H9 (cell line): ENCODE data around the gene DCAF7. TPM values are rescaled to one million over a fixed set of nuclear protein-coding genes. Genes with fewer than 3 reads are reported as not detected.

Experiments used
- DNase-seq: peaks from one replicate; pipeline ENCODE4 v3.0.0-alpha.2; 2017
- H2AFZ ChIP-seq: one replicate; pipeline ENCODE4 v1.6.1; 2013; ENCODE audit warnings: mild to moderate bottlenecking, low read length, control low read depth, moderate library complexity
- H2AK5ac ChIP-seq: 2 replicates; pipeline ENCODE4 v1.6.1; 2013; ENCODE audit warnings: low read length, control low read depth, mixed read lengths; ENCODE audit not compliant: insufficient read length
- H2BK120ac ChIP-seq: one replicate; pipeline ENCODE4 v1.6.1; 2013; ENCODE audit warnings: low read depth, mild to moderate bottlenecking, low read length, control low read depth, inconsistent platforms; ENCODE audit not compliant: poor library complexity, severe bottlenecking
- H2BK12ac ChIP-seq: 2 replicates; pipeline ENCODE4 v1.6.1; 2013; ENCODE audit warnings: low read length, control low read depth, mixed read lengths, low read depth; ENCODE audit not compliant: insufficient read length
- H2BK15ac ChIP-seq: 2 replicates; pipeline ENCODE4 v1.6.1; 2013; ENCODE audit warnings: low read depth, low read length, control low read depth
- H2BK20ac ChIP-seq: one replicate; pipeline ENCODE4 v1.6.1; 2013; ENCODE audit warnings: low read depth, mild to moderate bottlenecking, low read length, control low read depth, inconsistent platforms; ENCODE audit not compliant: poor library complexity, severe bottlenecking
- H2BK5ac ChIP-seq: 2 replicates; pipeline ENCODE4 v1.6.1; 2013; ENCODE audit warnings: low read length, control low read depth, mixed read lengths; ENCODE audit not compliant: insufficient read length
- H3K14ac ChIP-seq: 2 replicates; pipeline ENCODE4 v1.6.1; 2013; ENCODE audit warnings: low read length, control low read depth; ENCODE audit not compliant: insufficient read depth
- H3K18ac ChIP-seq: 2 replicates; pipeline ENCODE4 v1.6.1; 2013; ENCODE audit warnings: low read depth, mild to moderate bottlenecking, mixed read lengths, low read length, control low read depth; ENCODE audit not compliant: insufficient read length
- H3K23ac ChIP-seq: 2 replicates; pipeline ENCODE4 v1.6.1; 2013; ENCODE audit warnings: low read length, control low read depth, mixed read lengths, low read depth; ENCODE audit not compliant: insufficient read length
- H3K23me2 ChIP-seq: 2 replicates; pipeline ENCODE4 v1.6.1; 2013; ENCODE audit warnings: low read depth, mild to moderate bottlenecking, mixed read lengths, low read length, control low read depth; ENCODE audit not compliant: insufficient read length, poor library complexity, severe bottlenecking
- H3K27ac ChIP-seq: 2 replicates; pipeline ENCODE4 v1.5.1; 2013; ENCODE audit warnings: low read length, control low read depth, mixed read lengths, low read depth; ENCODE audit not compliant: insufficient read length
- H3K27me3 ChIP-seq: 2 replicates; pipeline ENCODE4 v1.6.1; 2013; ENCODE audit warnings: low read length, control low read depth, inconsistent platforms; ENCODE audit not compliant: insufficient read depth
- H3K4ac ChIP-seq: 2 replicates; pipeline ENCODE4 v1.6.1; 2013; ENCODE audit warnings: low read depth, mild to moderate bottlenecking, control low read depth, inconsistent platforms, low read length, moderate library complexity
- H3K4me1 ChIP-seq: 2 replicates; pipeline ENCODE4 v1.6.1; 2013; ENCODE audit warnings: low read length, control low read depth, inconsistent platforms; ENCODE audit not compliant: insufficient read depth
- H3K4me2 ChIP-seq: 2 replicates; pipeline ENCODE4 v1.6.1; 2013; ENCODE audit warnings: low read length, control low read depth, mixed read lengths; ENCODE audit not compliant: insufficient read length, insufficient read depth
- H3K56ac ChIP-seq: 2 replicates; pipeline ENCODE4 v1.6.1; 2013; ENCODE audit warnings: low read depth, mild to moderate bottlenecking, mixed read lengths, low read length, control low read depth; ENCODE audit not compliant: insufficient read length
- H3K79me1 ChIP-seq: 2 replicates; pipeline ENCODE4 v1.6.1; 2013; ENCODE audit warnings: low read depth, mild to moderate bottlenecking, moderate library complexity, low read length, control low read depth, inconsistent platforms; ENCODE audit not compliant: insufficient read depth, poor library complexity, severe bottlenecking
- H3K79me2 ChIP-seq: 2 replicates; pipeline ENCODE4 v1.6.1; 2013; ENCODE audit warnings: low read length, control low read depth, inconsistent platforms; ENCODE audit not compliant: insufficient read depth
- H3K9ac ChIP-seq: 2 replicates; pipeline ENCODE4 v1.6.1; 2013; ENCODE audit warnings: low read length, control low read depth, mixed read lengths; ENCODE audit not compliant: insufficient read length; ENCODE audit errors: extremely low read depth
- H3K9me3 ChIP-seq: one replicate; pipeline ENCODE4 v1.6.1; 2013; ENCODE audit warnings: low read depth, low read length, inconsistent platforms; ENCODE audit not compliant: control insufficient read depth
- H3T11ph ChIP-seq: one replicate; pipeline ENCODE4 v1.6.1; 2013; ENCODE audit warnings: mild to moderate bottlenecking, low read length, control low read depth, inconsistent platforms
- H4K20me1 ChIP-seq: one replicate; pipeline ENCODE4 v1.6.1; 2013; ENCODE audit not compliant: control insufficient read depth, insufficient read length, insufficient read depth
- H4K5ac ChIP-seq: 2 replicates; pipeline ENCODE4 v1.6.1; 2013; ENCODE audit warnings: low read depth, mild to moderate bottlenecking, mixed read lengths, low read length, control low read depth; ENCODE audit not compliant: insufficient read length
- H4K8ac ChIP-seq: replicated peaks from 2 replicates; pipeline ENCODE4 v1.6.1; 2013; ENCODE audit warnings: low read length, control low read depth, mixed read lengths, low read depth; ENCODE audit not compliant: insufficient read length
- H4K91ac ChIP-seq: 2 replicates; pipeline ENCODE4 v1.6.1; 2013; ENCODE audit warnings: low read depth, mild to moderate bottlenecking, moderate library complexity, mixed read lengths, low read length, control low read depth; ENCODE audit not compliant: insufficient read length
- H3K27ac Mint-ChIP-seq, 3 experiments: 2 replicates in 2 of 3; 3 replicates in 1 of 3; pipeline ENCODE4 v1.8.0; 2020 to 2021; ENCODE audit warnings: mixed read lengths in 3 of 3, mild to moderate bottlenecking in 1 of 3, moderate library complexity in 1 of 3
- H3K27me3 Mint-ChIP-seq: 2 replicates; pipeline ENCODE4 v1.8.0; 2021; ENCODE audit warnings: low read depth, mild to moderate bottlenecking, moderate library complexity, mixed read lengths
- H3K36me3 Mint-ChIP-seq, 3 experiments: 2 replicates in 2 of 3; 3 replicates in 1 of 3; pipeline ENCODE4 v1.8.0; 2020 to 2021; ENCODE audit warnings: low read depth in 3 of 3, mixed read lengths in 3 of 3; ENCODE audit not compliant: insufficient read depth in 1 of 3
- H3K4me1 Mint-ChIP-seq, 2 experiments: 2 replicates each; pipeline ENCODE4 v1.8.0; 2020; ENCODE audit warnings: mixed read lengths in 2 of 2
- H3K4me3 Mint-ChIP-seq, 2 experiments: 2 replicates in 1 of 2; 3 replicates in 1 of 2; pipeline ENCODE4 v1.8.0; 2020 to 2021; ENCODE audit warnings: mild to moderate bottlenecking in 2 of 2, mixed read lengths in 2 of 2, moderate library complexity in 1 of 2
- H3K9me3 Mint-ChIP-seq, 2 experiments: 2 replicates in 1 of 2; 3 replicates in 1 of 2; pipeline ENCODE4 v1.8.0; 2020; ENCODE audit warnings: mild to moderate bottlenecking in 2 of 2, mixed read lengths in 2 of 2, moderate library complexity in 1 of 2
- WGBS: extraction: QIAGEN DNeasy Blood & Tissue Kit; methylation state at CpG from one replicate; pipeline ENCODE4 v1.1.7; 2013; ENCODE audit warnings: missing lambda C conversion rate, low lambda C conversion rate, mixed read lengths; ENCODE audit not compliant: insufficient read length; ENCODE audit errors: extremely low coverage; 5-methylcytosine and 5-hydroxymethylcytosine counted together
- total RNA-seq: library from RNA; stranded (reverse); gene quantifications from 2 replicates; pipeline ENCODE4 v1.2.1, GENCODE V29; 2021
- TF ChIP-seq, protein P1 (sequence below): fragments of 200-600 bp; sonication (generic); conservative IDR thresholded peaks from 3 replicates; pipeline ENCODE4 v1.8.0; 2021; ENCODE audit warnings: antibody characterized with exemption, mild to moderate bottlenecking

Gene DCAF7
- total RNA-seq, 1 experiment from 2014 or later = 86.2 TPM

- Histone ChIP-seq H3K27ac (no peak overlapping the region), H2BK12ac (no peak overlapping the region), H3T11ph (no peak overlapping the region), H3K27me3 (no peaks in the 10 kb centered on the region), H2AK5ac (no peak overlapping the region), H2BK120ac (no peak overlapping the region), H2BK20ac (no peak overlapping the region), H3K56ac (no peak overlapping the region), H2BK15ac (no peak overlapping the region), H2BK5ac (no peak overlapping the region), H2AFZ (no peak overlapping the region), H4K5ac (no peak overlapping the region), H3K18ac (no peak overlapping the region), H3K4ac (no peak overlapping the region), H3K14ac (no peak overlapping the region; the same call in 1 of the 2 replicates), H4K91ac (no peak overlapping the region), H3K23me2 (no peaks in the 10 kb centered on the region), H3K4me1 (peaks cover 6% of the 10 kb centered on the region; the same call in 1 of the 2 replicates), H3K79me1 (no peaks in the 10 kb centered on the region), H3K9me3 (no peaks in the 10 kb centered on the region), H4K20me1 (no peaks in the 10 kb centered on the region), H3K4me2 (no peak overlapping the region), H3K23ac (no peak overlapping the region), H3K9ac (no peak overlapping the region), H3K79me2 (no peaks in the 10 kb centered on the region), H4K8ac (no peak overlapping the region)
- H3K27ac Mint-ChIP-seq = no peak overlapping the region; a peak in 1 of 7 replicates
- no peak overlapping the region for H3K4me3 Mint-ChIP-seq
- TF ChIP-seq, protein P1, sequence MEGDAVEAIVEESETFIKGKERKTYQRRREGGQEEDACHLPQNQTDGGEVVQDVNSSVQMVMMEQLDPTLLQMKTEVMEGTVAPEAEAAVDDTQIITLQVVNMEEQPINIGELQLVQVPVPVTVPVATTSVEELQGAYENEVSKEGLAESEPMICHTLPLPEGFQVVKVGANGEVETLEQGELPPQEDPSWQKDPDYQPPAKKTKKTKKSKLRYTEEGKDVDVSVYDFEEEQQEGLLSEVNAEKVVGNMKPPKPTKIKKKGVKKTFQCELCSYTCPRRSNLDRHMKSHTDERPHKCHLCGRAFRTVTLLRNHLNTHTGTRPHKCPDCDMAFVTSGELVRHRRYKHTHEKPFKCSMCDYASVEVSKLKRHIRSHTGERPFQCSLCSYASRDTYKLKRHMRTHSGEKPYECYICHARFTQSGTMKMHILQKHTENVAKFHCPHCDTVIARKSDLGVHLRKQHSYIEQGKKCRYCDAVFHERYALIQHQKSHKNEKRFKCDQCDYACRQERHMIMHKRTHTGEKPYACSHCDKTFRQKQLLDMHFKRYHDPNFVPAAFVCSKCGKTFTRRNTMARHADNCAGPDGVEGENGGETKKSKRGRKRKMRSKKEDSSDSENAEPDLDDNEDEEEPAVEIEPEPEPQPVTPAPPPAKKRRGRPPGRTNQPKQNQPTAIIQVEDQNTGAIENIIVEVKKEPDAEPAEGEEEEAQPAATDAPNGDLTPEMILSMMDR = no peak
- no peaks in the 10 kb centered on the region; a peak in 1 of 7 replicates for H3K36me3 Mint-ChIP-seq
- WGBS = no CpG with 5 or more reads among the region's 10 CpGs
- no peak for DNase-seq
- peaks cover 5% of the 10 kb centered on the region for H3K27me3 Mint-ChIP-seq
- peaks cover 12 to 20% of the 10 kb centered on the region in 2 experiments for H3K4me1 Mint-ChIP-seq
- no peaks in the 10 kb centered on the region; a peak in 1 of 5 replicates for H3K9me3 Mint-ChIP-seq
Observed at GRCh38 chr17:63531022-63531965, 19.0 kb upstream of the DCAF7 start.
